ENCODE data around the gene CTSW.

Gene CTSW

DNA sequence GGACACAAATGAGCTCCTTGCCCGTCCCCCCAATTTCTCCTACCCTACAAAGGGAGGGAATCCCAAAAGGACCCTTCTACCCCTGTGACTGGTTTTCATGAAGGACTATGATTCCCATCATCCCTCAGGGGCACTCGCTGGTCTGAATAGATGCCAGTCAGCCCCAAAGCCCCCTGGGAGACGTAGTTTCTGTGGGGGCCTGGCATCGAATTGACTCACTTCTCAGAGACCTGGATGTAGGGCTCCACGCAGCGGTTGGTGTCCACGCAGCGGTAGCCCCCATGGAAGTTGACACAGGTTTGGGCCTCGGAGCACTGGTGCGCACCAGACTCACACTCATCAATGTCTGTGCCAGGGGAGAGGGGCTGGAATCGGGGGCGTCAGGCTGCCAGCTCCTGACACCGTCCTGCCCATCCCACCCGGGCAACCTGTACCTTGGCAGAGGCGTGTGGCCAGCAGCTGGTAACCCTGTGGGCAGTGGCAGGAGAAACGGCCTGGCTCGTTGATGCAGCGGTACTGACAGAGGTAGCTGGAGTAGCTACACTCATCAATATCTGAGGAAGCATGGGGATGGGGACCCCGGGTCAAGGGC lies 11.5 kb upstream of the CTSW start:
- FAIRE-seq = no peak

DNA sequence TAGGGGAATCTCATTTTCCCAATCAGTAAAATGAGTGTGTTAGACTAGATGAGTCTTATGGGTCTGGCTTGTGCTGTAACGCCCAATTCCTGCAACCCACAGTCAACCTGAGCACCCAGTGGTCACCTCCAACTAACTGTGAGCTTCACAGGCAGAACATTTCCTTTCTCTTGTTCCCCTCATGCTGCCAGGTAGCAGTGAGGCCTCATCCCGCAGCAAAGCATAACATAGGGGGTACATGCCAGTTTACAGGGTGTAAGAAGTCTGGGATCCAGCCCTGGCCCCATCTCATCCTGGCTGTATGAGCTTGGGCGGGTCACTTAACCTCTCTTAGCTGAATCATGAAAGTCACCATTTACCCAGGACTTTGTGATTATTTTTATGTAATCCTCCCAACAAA lies 10.7 kb upstream of the CTSW start:
- FAIRE-seq = no peak

GRCh38 chr11:65869643-65870306 lies 9.9 kb upstream of the CTSW start:
- FAIRE-seq = no peak

DNA sequence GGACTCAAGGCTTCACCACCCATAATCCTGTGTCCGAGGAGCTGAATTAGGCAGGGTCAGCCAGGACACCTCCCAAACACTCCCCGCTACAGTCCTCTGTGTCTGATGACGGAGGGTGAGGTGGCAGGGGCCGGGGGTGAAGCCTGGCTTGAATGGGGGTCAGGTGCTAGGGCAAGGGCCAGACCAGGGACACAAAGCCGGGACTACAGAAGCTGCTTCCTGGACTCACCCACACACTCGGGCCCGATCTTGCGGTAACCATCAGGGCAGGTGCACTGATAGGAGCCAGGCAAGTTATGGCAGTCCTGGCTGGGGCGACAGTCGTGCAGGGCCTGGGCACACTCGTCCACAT lies 9.4 kb upstream of the CTSW start:
- no peak for FAIRE-seq

GRCh38 chr11:65870706-65871681 lies 8.6 kb upstream of the CTSW start:
- FAIRE-seq = no peak

DNA sequence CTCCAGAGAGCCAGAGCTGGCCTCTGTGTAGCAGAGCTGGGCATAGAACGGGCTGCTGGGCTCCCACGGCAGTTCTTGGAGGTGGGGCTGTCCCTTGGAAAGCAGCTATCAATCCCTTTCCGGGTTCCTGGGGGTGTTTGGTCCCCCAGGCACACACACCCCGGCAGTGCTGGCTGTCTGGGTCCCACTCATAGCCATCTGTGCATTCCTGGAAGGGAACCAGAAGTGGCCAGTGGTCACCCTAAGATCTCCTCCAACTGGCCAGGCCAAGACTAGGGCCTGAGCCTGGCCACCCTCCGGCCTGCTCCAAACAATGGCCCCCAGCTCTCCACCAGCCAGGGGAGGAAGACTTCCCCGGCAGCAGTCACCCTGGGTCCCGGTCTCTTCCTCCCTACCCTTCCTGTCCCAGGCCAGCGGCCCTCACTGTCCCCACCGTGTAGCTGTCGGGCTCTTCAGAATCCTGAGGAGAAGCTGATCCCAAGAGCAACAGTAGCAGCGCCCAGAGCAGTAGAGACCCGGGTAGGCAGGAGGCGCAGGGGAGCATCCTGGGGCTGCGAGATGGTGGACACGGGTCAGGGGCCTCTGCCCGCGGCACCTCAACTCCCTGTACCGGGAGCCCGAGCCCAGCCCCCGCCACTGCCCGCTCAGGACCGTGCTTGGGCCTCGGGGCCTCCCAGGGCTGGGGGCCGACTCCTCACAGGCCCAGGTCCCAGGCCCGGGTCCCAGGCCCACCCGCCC lies 7.7 kb upstream of the CTSW start:
- FAIRE-seq = no peak

GRCh38 chr11:65872586-65873317 lies 6.9 kb upstream of the CTSW start, which contains the start of gene EFEMP2:
Gene EFEMP2, minus strand, starts transcription at chr11:65872800. Its CDS starts 446 bp downstream, at chr11:65872354.
- no peak for FAIRE-seq

- FAIRE-seq = no peak
Observed at GRCh38 chr11:65873318-65874156, 6.1 kb upstream of the CTSW start.

GRCh38 chr11:65880027-65880426 lies 390 bp downstream of the CTSW start:
- no peak for FAIRE-seq

DNA sequence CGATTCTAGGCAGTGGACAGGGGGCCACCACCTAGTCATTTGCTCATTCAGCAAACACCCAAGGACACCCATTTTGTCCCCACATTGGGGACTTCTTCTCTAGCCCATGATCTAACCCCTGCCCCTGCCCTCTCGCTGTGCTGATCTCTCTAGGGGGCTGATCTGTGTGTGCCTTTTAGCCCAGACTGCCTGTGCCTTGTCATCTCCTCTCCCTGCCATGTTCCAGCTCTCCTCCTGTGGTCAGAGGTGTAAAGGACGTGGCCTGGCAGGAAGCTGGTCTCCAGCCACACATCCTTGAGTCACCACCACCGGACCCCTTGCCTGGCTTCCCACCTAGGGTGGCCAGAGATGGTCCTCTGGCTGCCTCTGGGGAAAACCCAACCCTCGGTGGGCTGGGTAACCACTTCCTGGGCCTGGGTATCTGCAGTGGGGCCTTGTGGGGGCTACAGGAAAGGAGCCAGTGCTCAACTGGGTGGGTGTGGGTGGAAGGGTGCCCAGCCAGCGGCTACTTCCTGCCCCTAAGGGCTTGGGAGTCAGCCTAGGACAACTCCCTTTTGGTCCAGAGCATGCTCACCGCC lies 1.3 kb downstream of the CTSW start:
- FAIRE-seq = no peak

DNA sequence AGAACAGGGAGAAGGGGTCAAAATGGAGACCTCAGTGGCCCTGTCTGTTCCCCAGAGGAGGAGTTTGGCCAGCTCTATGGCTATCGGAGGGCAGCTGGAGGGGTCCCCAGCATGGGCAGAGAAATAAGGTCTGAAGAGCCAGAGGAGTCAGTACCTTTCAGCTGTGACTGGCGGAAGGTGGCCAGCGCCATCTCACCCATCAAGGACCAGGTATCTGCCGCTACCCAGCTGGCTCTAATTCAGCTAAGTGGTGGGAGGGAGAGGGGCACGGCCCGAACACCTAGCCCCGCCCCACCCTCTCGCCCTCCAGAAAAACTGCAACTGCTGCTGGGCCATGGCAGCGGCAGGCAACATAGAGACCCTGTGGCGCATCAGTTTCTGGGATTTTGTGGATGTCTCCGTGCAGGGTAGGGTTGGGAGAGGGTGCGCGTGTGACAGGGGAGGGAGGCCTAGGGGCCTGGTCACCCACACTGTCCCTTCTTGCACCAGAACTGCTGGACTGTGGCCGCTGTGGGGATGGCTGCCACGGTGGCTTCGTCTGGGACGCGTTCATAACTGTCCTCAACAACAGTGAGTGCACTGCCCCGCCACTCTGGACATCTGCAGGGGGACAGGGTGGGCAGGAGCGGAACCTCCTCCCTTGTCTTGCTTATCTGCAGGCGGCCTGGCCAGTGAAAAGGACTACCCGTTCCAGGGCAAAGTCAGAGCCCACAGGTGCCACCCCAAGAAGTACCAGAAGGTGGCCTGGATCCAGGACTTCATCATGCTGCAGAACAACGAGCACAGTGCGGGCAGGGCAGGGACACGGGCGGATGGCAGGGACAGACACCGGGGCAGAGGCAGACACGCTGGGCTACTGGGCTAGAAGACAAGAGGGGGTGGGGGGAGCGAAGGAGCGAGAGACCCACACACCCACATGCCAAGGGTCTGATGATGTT lies 2.8 kb downstream of the CTSW start:
- no peak for FAIRE-seq

- no peak for FAIRE-seq
Observed at GRCh38 chr11:65883058-65883761, 3.6 kb downstream of the CTSW start.

DNA sequence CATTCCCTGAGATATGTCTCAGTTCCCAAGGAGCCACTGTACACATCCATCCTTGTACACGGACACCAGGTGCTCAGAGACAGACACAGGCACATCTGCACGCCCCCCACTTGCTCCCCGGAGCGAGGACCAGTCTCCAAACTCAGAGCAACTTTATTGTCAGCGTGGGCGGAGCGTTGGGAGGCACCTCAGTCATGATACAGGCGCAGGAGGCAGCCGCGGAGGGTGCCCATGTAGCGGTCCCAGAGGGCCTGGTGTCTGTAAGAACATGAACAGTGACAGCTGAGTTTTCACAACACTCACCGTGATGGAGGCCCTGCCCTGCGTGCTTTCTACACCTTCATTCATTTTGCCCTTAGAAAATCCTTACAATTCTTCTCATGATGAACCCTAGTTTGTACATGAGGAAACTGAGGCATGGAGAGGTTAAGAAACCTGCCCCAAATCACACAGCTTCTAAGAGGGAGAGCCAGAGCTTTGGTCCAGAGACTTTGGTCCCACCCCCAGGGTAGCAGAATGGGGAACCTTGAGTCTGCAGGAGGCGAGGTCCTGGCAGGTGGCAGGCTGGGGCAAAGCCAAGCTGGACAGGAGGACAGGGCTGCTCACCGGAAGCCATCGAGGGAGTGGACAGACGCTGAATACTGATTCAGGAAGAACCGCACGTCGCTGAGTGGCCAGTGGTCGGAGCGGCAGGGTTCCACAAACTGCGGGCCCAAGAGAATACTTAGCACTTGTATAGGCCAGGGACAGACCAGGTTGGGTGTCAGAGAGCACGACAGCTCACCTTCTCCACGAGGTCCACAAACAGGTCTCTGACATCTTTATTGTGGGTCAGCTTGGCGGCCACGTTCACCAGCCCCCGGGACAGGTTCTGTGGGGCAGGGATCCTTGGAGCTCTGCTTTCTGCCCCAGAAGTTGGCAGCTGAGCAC lies 4.4 kb downstream of the CTSW start:
- FAIRE-seq = no peak

- FAIRE-seq = no peak
Observed at GRCh38 chr11:65884716-65885092, 5.1 kb downstream of the CTSW start.

DNA sequence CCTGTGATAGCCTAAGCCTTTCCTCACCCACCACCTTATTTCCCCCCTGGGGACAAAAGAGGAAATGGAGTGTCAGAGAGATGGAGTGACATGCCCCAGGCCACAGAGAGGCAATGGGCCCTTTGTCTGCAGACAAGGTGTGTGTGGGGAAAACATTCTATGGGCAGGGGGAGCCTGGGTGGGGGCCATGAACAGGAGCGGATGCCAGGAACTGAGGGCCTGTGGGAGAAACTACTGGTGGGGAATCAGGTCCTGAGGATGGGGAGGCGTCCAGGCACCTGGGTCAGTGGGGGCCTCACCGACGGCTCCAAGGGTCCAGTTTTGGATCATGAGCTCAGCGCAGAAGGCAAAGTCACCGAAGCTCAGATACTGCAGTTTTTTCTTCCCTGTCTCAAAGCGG lies 5.6 kb downstream of the CTSW start:
- no peak for FAIRE-seq

DNA sequence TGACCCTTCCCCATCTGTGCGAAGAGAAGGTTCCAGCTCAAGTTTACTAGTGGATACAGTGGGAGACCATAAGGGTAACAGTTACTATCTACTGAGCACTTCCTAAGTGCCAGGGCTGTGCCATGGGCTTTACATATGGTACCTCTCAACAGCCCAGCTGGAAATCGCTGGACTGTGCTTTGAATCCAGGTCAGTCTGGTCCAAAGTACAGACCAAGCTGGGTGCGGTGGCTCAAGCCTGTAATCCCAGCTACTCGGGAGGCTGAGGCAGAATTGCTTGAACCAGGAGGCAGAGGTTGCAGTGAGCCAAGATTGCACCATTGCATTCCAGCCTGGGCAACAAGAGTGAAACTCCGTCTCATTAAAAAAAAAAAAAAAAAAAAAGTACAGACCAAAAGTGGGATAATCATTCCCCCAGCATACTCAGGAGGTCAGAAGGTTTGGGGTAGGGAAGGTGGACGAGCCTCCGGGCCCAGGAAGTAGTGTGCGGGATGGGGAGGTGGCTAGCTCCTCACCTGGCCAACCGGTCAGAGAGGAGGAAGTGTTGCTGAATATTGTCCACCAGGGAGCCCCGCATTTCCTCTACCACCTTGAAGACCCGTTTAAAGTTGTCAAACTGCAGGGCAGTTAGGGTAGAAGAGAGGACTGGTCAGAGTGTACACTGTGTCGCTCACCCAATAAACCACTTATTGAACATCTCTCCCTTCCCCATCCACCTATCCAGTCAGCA lies 6.3 kb downstream of the CTSW start:
- no peak for FAIRE-seq

All from islet of Langerhans (tissue), 1 donor.